Occipital lobe (tissue), 2 donors: Measurements from ENCODE around the gene KRTCAP2. TPM values are rescaled to one million over a fixed set of nuclear protein-coding genes. Genes with fewer than 3 reads are reported as not detected.

Experiments
- small RNA-seq: library from RNA; depleted of rRNA; stranded (forward); fragments of <200 nt; gene quantifications from one replicate; pipeline ENCODE3, GENCODE V24; 2014
- total RNA-seq: library from RNA; depleted of rRNA; stranded (reverse); fragments of >200 nt; gene quantifications from one replicate; pipeline ENCODE4 v1.2.3, GENCODE V29; 2014

The KRTCAP2 gene
- total RNA-seq, 1 donor from 2014 or later = 59.0 TPM

Small RNA genes lying within 50 kb of the gene (small RNA-seq; reads per million reads assigned to genes)
- gene HMGN2P18 = not detected
- gene RF00019 = not detected

Other genes with a start within 250 kb of the KRTCAP2 start
- gene PMVK, start 236.6 kb downstream of the KRTCAP2 start, total RNA-seq = 12.0 TPM
- 25.0 TPM for gene PBXIP1, start 217.2 kb downstream of the KRTCAP2 start, total RNA-seq
- 11.2 TPM for gene PYGO2, start 211.5 kb downstream of the KRTCAP2 start, total RNA-seq
- 10.0 TPM for gene SHC1, start 202.6 kb downstream of the KRTCAP2 start, total RNA-seq
- 12.2 TPM for gene CKS1B, start 198.6 kb downstream of the KRTCAP2 start, total RNA-seq
- 17.2 TPM for gene FLAD1, start 190.0 kb downstream of the KRTCAP2 start, total RNA-seq
- 2.7 TPM for gene LENEP, start 179.7 kb downstream of the KRTCAP2 start, total RNA-seq
- 1.7 TPM for gene ZBTB7B, start 170.5 kb downstream of the KRTCAP2 start, total RNA-seq
- gene DCST2, start 139.5 kb downstream of the KRTCAP2 start, total RNA-seq = 0.16 TPM
- gene DCST1, start 139.5 kb downstream of the KRTCAP2 start, total RNA-seq = not detected
- gene ADAM15, start 122.0 kb downstream of the KRTCAP2 start, total RNA-seq = 13.3 TPM
- gene EFNA4, start 109.6 kb downstream of the KRTCAP2 start, total RNA-seq = 0.62 TPM
- 7.6 TPM for gene EFNA3, start 94.5 kb downstream of the KRTCAP2 start, total RNA-seq
- 2.7 TPM for gene EFNA1, start 45.4 kb downstream of the KRTCAP2 start, total RNA-seq
- gene SLC50A1, start 37.5 kb downstream of the KRTCAP2 start, total RNA-seq = 6.2 TPM
- 12.0 TPM for gene DPM3, start 32.8 kb downstream of the KRTCAP2 start, total RNA-seq
- gene TRIM46, start 545 bp upstream of the KRTCAP2 start, total RNA-seq = 21.1 TPM
- 8.3 TPM for gene THBS3, start 34.6 kb upstream of the KRTCAP2 start, total RNA-seq
- gene MTX1, start 35.4 kb upstream of the KRTCAP2 start, total RNA-seq = 15.3 TPM
- gene ENTREP3, start 82.2 kb upstream of the KRTCAP2 start, total RNA-seq = 3.7 TPM
- 19.5 TPM for gene SCAMP3, start 89.1 kb upstream of the KRTCAP2 start, total RNA-seq
- gene CLK2, start 100.2 kb upstream of the KRTCAP2 start, total RNA-seq = 26.5 TPM
- gene HCN3, start 104.2 kb upstream of the KRTCAP2 start, total RNA-seq = 15.6 TPM
- not detected for gene PKLR, start 128.1 kb upstream of the KRTCAP2 start, total RNA-seq
- 90.9 TPM for gene FDPS, start 135.6 kb upstream of the KRTCAP2 start, total RNA-seq
- gene RUSC1, start 147.6 kb upstream of the KRTCAP2 start, total RNA-seq = 46.6 TPM